ENCODE data around the gene ZNF436. TPM values are rescaled to one million over a fixed set of nuclear protein-coding genes. Genes with fewer than 3 reads are reported as not detected.

ZNF436 gene
- total RNA-seq, 1 experiment from 2014 or later: 0.52 TPM

DNA sequence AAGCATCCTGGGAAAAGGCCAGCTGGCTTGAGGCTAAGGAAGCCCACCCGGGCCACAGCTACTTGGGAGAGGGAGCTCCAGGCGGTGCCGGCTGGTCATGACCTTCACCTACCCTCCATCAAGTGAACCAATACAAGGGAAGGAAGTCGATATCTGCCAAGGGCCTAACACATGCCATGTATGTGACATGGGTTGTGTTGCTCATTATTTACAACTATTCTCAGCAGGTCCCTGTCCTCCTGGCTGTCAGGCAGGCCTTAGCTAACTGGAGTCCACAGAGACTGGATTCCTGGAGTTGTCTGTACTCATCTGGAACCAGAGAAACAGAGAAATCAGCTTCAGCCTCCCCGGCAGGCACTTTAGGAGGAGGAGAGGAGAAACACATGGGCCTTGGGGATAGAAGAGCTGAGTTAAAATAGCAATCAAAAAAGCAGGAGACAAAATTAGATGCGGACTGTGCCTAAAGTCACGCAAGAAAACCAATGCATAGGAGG lies 39.2 kb upstream of the ZNF436 start:
- Histone ChIP-seq H3K79me2 (ENCODE audit: insufficient read depth, low read length) (no peaks in the 10 kb centered on the region), H2AK5ac (ENCODE audit: insufficient read length, low read length) (no peak overlapping the region), H3T11ph (ENCODE audit: low read length) (no peak overlapping the region), H2BK12ac (ENCODE audit: insufficient read length, low read depth, low read length) (no peak overlapping the region), H3K18ac (ENCODE audit: insufficient read length, low read depth, low read length) (no peak overlapping the region), H3K14ac (ENCODE audit: insufficient read depth, low read length) (no peak overlapping the region), H3K56ac (ENCODE audit: insufficient read length, low read depth, low read length) (no peak overlapping the region), H3K9me3 (ENCODE audit: control insufficient read depth, low read depth, low read length) (no peaks in the 10 kb centered on the region), H2BK15ac (ENCODE audit: low read depth, low read length) (no peak overlapping the region), H3K27ac (ENCODE audit: insufficient read length, low read depth, low read length) (no peak overlapping the region), H2AFZ (ENCODE audit: low read length) (no peak overlapping the region), H3K23me2 (ENCODE audit: insufficient read length, low read depth, low read length, poor library complexity, severe bottlenecking) (peaks cover under 1% of the 10 kb centered on the region), H3K4me2 (ENCODE audit: insufficient read depth, insufficient read length, low read length) (no peak overlapping the region), H2BK5ac (ENCODE audit: insufficient read length, low read length) (no peak overlapping the region), H3K79me1 (ENCODE audit: insufficient read depth, low read depth, low read length, poor library complexity, severe bottlenecking) (no peaks in the 10 kb centered on the region), H3K27me3 (ENCODE audit: insufficient read depth, low read length) (peaks cover 14% of the 10 kb centered on the region; the same call in 1 of the 2 replicates), H4K5ac (ENCODE audit: insufficient read length, low read depth, low read length) (no peak overlapping the region), H2BK20ac (ENCODE audit: low read depth, low read length, poor library complexity, severe bottlenecking) (no peak overlapping the region), H3K9ac (ENCODE audit: extremely low read depth, insufficient read length, low read length) (no peak overlapping the region), H4K20me1 (ENCODE audit: control insufficient read depth, insufficient read depth, insufficient read length) (no peaks in the 10 kb centered on the region), H4K91ac (ENCODE audit: insufficient read length, low read depth, low read length) (no peak overlapping the region), H2BK120ac (ENCODE audit: low read depth, low read length, poor library complexity, severe bottlenecking) (no peak overlapping the region), H3K23ac (ENCODE audit: insufficient read length, low read depth, low read length) (no peak overlapping the region), H4K8ac (replicated peaks; ENCODE audit: insufficient read length, low read depth, low read length) (no peak overlapping the region), H3K4me1 (ENCODE audit: insufficient read depth, low read length) (no peaks in the 10 kb centered on the region), H3K4ac (ENCODE audit: low read depth, low read length) (no peak overlapping the region)
- H3K27me3 Mint-ChIP-seq (ENCODE audit: low read depth): no peaks in the 10 kb centered on the region; the same call in 1 of the 2 replicates
- WGBS (ENCODE audit: extremely low coverage, insufficient read length, low lambda C conversion rate): no CpG with 5 or more reads among the region's 7 CpGs
- peaks cover under 1 to 3% of the 10 kb centered on the region in 2 experiments; a peak in 2 of 4 replicates for H3K4me1 Mint-ChIP-seq
- DNase-seq: no peak
- TF ChIP-seq, protein P1, sequence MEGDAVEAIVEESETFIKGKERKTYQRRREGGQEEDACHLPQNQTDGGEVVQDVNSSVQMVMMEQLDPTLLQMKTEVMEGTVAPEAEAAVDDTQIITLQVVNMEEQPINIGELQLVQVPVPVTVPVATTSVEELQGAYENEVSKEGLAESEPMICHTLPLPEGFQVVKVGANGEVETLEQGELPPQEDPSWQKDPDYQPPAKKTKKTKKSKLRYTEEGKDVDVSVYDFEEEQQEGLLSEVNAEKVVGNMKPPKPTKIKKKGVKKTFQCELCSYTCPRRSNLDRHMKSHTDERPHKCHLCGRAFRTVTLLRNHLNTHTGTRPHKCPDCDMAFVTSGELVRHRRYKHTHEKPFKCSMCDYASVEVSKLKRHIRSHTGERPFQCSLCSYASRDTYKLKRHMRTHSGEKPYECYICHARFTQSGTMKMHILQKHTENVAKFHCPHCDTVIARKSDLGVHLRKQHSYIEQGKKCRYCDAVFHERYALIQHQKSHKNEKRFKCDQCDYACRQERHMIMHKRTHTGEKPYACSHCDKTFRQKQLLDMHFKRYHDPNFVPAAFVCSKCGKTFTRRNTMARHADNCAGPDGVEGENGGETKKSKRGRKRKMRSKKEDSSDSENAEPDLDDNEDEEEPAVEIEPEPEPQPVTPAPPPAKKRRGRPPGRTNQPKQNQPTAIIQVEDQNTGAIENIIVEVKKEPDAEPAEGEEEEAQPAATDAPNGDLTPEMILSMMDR (conservative IDR thresholded peaks at IDR 0.05): no peak
- H3K4me3 Mint-ChIP-seq: no peak overlapping the region
- no peaks in the 10 kb centered on the region for H3K9me3 Mint-ChIP-seq
- H3K27ac Mint-ChIP-seq: no peak overlapping the region
- no peaks in the 10 kb centered on the region for H3K36me3 Mint-ChIP-seq (ENCODE audit: insufficient read depth in 1 of 3, low read depth in 3 of 3)

Data from H9 (cell line).